BE2C (cell line): ENCODE measurements around the gene BHLHA15.

ENCODE experiments used
- DNase-seq: peaks from one replicate; pipeline ENCODE4 v3.0.0-alpha.2; 2020
- H3K27me3 ChIP-seq: fragments of 250-450 bp; sonication (Bioruptor Pico); 2 replicates; pipeline ENCODE4 v1.5.1; 2020; ENCODE audit warnings: mild to moderate bottlenecking
- H3K36me3 ChIP-seq: fragments of 250-450 bp; sonication (Bioruptor Pico); 2 replicates; pipeline ENCODE4 v1.5.1; 2020; ENCODE audit warnings: mild to moderate bottlenecking
- H3K4me1 ChIP-seq: fragments of 250-450 bp; sonication (Bioruptor Pico); 2 replicates; pipeline ENCODE4 v1.5.1; 2020
- H3K4me3 ChIP-seq: 2 replicates; pipeline ENCODE4 v1.5.1; 2011; ENCODE audit warnings: low read depth, low read length
- H3K9me3 ChIP-seq: fragments of 250-450 bp; sonication (Bioruptor Pico); 2 replicates; pipeline ENCODE4 v1.5.1; 2020
- CTCF ChIP-seq: IDR thresholded peaks from 2 replicates; pipeline ENCODE4 v1.5.1; 2012; ENCODE audit warnings: mild to moderate bottlenecking, low read depth, low read length

Gene BHLHA15

GRCh38 chr7:98211676-98212531, 665 bp downstream of the BHLHA15 start:
- H3K4me3 ChIP-seq = peak overlapping the region; percentile 14; the same call in 1 of the 2 replicates
- no peak for TF ChIP-seq CTCF

GRCh38 chr7:98212532-98213041, 1.3 kb downstream of the BHLHA15 start:
- no peaks in the 10 kb centered on the region for H3K4me1 ChIP-seq
- no peak for TF ChIP-seq CTCF
- H3K27me3 ChIP-seq = no peaks in the 10 kb centered on the region
- no peaks in the 10 kb centered on the region for H3K9me3 ChIP-seq
- no peak for DNase-seq
- no peaks in the 10 kb centered on the region for H3K36me3 ChIP-seq
- H3K4me3 ChIP-seq = no peak overlapping the region

More at GRCh38 chr7:98211676-98212531, 665 bp downstream of the BHLHA15 start:
- Histone ChIP-seq H3K36me3 (no peaks in the 10 kb centered on the region), H3K4me1 (no peaks in the 10 kb centered on the region), H3K9me3 (no peaks in the 10 kb centered on the region), H3K27me3 (no peaks in the 10 kb centered on the region)
- no peak for DNase-seq

- no peaks in the 10 kb centered on the region for H3K27me3 ChIP-seq
- TF ChIP-seq CTCF = no peak
- no peaks in the 10 kb centered on the region for H3K36me3 ChIP-seq
- no peaks in the 10 kb centered on the region for H3K9me3 ChIP-seq
- no peak for DNase-seq
- no peaks in the 10 kb centered on the region for H3K4me1 ChIP-seq
- H3K4me3 ChIP-seq = no peak overlapping the region
Measured at GRCh38 chr7:98213296-98213887, 2.2 kb downstream of the BHLHA15 start.

- Histone ChIP-seq H3K36me3 (no peaks in the 10 kb centered on the region), H3K4me1 (no peaks in the 10 kb centered on the region), H3K4me3 (no peak overlapping the region), H3K9me3 (no peaks in the 10 kb centered on the region), H3K27me3 (no peaks in the 10 kb centered on the region)
- no peak for TF ChIP-seq CTCF
- no peak for DNase-seq
Measured at GRCh38 chr7:98213888-98214810, 2.9 kb downstream of the BHLHA15 start.

DNA sequence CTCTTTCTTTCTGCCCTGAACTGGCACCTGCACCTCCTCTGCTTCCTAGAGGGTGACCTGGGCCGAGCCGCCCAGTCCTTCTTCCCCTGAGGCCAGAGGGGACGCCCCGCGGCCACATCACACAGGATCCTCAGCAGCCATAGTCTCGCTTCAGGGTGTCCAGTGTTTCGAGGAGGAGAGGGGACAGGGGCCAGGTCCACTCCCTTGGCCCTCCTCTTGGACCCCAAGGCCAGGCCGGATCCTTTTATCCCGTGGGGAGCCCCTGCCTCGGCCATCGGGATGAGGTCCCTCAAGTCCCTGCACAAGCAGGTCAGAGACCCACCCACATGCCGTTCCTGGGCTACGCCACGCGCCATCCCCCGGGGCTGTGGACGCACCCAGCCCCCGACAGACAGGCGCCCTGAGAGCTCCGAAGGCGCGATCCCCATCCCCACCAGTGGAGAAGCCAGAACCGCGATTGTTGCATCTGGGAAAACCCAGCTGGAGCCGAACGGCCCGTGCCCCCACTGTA, 3.6 kb downstream of the BHLHA15 start:
- Histone ChIP-seq H3K4me3 (no peak overlapping the region), H3K27me3 (no peaks in the 10 kb centered on the region), H3K9me3 (no peaks in the 10 kb centered on the region), H3K36me3 (no peaks in the 10 kb centered on the region), H3K4me1 (no peaks in the 10 kb centered on the region)
- no peak for DNase-seq
- no peak for TF ChIP-seq CTCF
